Measurements from ENCODE around the gene PDP2.

- TF ChIP-seq POLR2A (IDR thresholded peaks at IDR 0.05; ENCODE audit: low read depth, low read length): no peak; the same call in 1 of the 2 replicates
- TF ChIP-seq, protein P1, sequence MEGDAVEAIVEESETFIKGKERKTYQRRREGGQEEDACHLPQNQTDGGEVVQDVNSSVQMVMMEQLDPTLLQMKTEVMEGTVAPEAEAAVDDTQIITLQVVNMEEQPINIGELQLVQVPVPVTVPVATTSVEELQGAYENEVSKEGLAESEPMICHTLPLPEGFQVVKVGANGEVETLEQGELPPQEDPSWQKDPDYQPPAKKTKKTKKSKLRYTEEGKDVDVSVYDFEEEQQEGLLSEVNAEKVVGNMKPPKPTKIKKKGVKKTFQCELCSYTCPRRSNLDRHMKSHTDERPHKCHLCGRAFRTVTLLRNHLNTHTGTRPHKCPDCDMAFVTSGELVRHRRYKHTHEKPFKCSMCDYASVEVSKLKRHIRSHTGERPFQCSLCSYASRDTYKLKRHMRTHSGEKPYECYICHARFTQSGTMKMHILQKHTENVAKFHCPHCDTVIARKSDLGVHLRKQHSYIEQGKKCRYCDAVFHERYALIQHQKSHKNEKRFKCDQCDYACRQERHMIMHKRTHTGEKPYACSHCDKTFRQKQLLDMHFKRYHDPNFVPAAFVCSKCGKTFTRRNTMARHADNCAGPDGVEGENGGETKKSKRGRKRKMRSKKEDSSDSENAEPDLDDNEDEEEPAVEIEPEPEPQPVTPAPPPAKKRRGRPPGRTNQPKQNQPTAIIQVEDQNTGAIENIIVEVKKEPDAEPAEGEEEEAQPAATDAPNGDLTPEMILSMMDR (conservative IDR thresholded peaks at IDR 0.05; ENCODE audit: low read depth, low read length): no peak
- peak; percentile 51; the same call in 1 of the 2 replicates for TF ChIP-seq CHD1 (IDR thresholded peaks at IDR 0.05; ENCODE audit: low read depth, low read length)
- no peak for TF ChIP-seq NFE2L2 (IDR thresholded peaks at IDR 0.05; ENCODE audit: low read depth, low read length)
- no peak for TF ChIP-seq SMC3 (IDR thresholded peaks at IDR 0.05; ENCODE audit: low read depth, low read length)
- TF ChIP-seq RFX5 (IDR thresholded peaks at IDR 0.05; ENCODE audit: low read depth, low read length): no peak
- TF ChIP-seq RAD21 (IDR thresholded peaks at IDR 0.05; ENCODE audit: low read length): no peak
- peak; percentile 75 for TF ChIP-seq BHLHE40 (IDR thresholded peaks at IDR 0.05; ENCODE audit: low read depth, low read length)
Measured at GRCh38 chr16:66904846-66905632, 24.7 kb downstream of the PDP2 start.
